Measurements from ENCODE around the gene CAD. TPM values are rescaled to one million over a fixed set of nuclear protein-coding genes. Genes with fewer than 3 reads are reported as not detected.

The CAD gene
- total and polyA plus RNA-seq, 10 of the 15 experiments (the other 5 are each of a cell fraction or from before 2014, with no cell fraction given), result 7.6 to 119 (median 50.7) TPM

GRCh38 chr2:27206346-27206745 lies 10.8 kb upstream of the CAD start:
- ATAC-seq (no peak), FAIRE-seq (no peak), DNase-seq (ENCODE audit: low read depth, low spot score) (no peak)
- 87% methylated on average over 6 of the region's 6 CpGs for WGBS (ENCODE audit: insufficient coverage, insufficient replicate concordance, low lambda C conversion rate, missing lambda C conversion rate)
- intact Hi-C loops (cut with micrococcal nuclease; ENCODE audit: unreplicated experiment), result no loop called here
- Histone ChIP-seq H3K4me1 (ENCODE audit: control insufficient read depth, insufficient read depth, low read length) (peaks cover 7% of the 10 kb centered on the region), H3K9me3 (replicated peaks; ENCODE audit: control insufficient read depth, insufficient read depth, low read length) (no peaks in the 10 kb centered on the region), H3K79me2 (ENCODE audit: control insufficient read depth, insufficient read depth, low read length) (peaks cover 37% of the 10 kb centered on the region), H3K4me3 (no peak overlapping the region), H2AFZ (ENCODE audit: control insufficient read depth, low read depth, low read length) (no peak overlapping the region), H3K27me3 (replicated peaks in 1 of 2; ENCODE audit: control insufficient read depth in 2 of 2, insufficient read depth in 2 of 2, low read length in 1 of 2) (no peaks in the 10 kb centered on the region), H3K36me3 (ENCODE audit: control insufficient read depth in 2 of 2, insufficient read depth in 2 of 2, low read length in 1 of 2) (peaks cover 17 to 26% of the 10 kb centered on the region in 2 experiments), H3K9ac (ENCODE audit: control insufficient read depth, insufficient read depth, low read length) (no peak overlapping the region), H3K4me2 (ENCODE audit: control insufficient read depth, insufficient read depth) (peak overlapping the region; percentile 21), H4K20me1 (ENCODE audit: control insufficient read depth, insufficient read depth) (no peaks in the 10 kb centered on the region), H3K27ac (ENCODE audit: control insufficient read depth, insufficient read depth) (no peak overlapping the region)
- in situ Hi-C loops (cut with MboI), result no loop called here
- no TSS peak for BruUV-seq (replicated peaks)
- no peak for TF ChIP-seq TAF1 (IDR thresholded peaks at IDR 0.05; ENCODE audit: borderline replicate concordance, low read depth, low read length)
- no peak for TF ChIP-seq E2F8 (IDR thresholded peaks at IDR 0.05; ENCODE audit: low read depth, partially characterized antibody)
- ChIA-PET RAD21 (ENCODE audit: unreplicated experiment) (no interaction called here), CTCF (no interaction called here), SMC1A (ENCODE audit: uncharacterized antibody, unreplicated experiment) (no interaction called here), POLR2A (no interaction called here)

GRCh38 chr2:27208486-27209050 lies 8.6 kb upstream of the CAD start:
- ChIA-PET SMC1A (ENCODE audit: uncharacterized antibody, unreplicated experiment) (no interaction called here), RAD21 (ENCODE audit: unreplicated experiment) (interaction anchor here (1.1 kb wide), 1 partner anchor 70 kb away, joined by 3 read pairs; no protein-coding TSS in a partner anchor), CTCF (interaction anchor here (1.2 to 1.6 kb wide), 2 partner anchors 14 to 158 kb away, joined by 3 read pairs; no protein-coding TSS in a partner anchor), POLR2A (interaction anchor here (0.5 kb wide), 1 partner anchor 13 kb away, joined by 3 read pairs; no protein-coding TSS in a partner anchor)
- Histone ChIP-seq H3K79me2 (ENCODE audit: control insufficient read depth, insufficient read depth, low read length) (peaks cover 52% of the 10 kb centered on the region), H3K4me2 (ENCODE audit: control insufficient read depth, insufficient read depth) (peak overlapping the region; percentile 12), H3K27ac (ENCODE audit: control insufficient read depth, insufficient read depth) (peak overlapping the region; percentile 60), H3K27me3 (replicated peaks in 1 of 2; ENCODE audit: control insufficient read depth in 2 of 2, insufficient read depth in 2 of 2, low read length in 1 of 2) (no peaks in the 10 kb centered on the region), H4K20me1 (ENCODE audit: control insufficient read depth, insufficient read depth) (no peaks in the 10 kb centered on the region), H3K4me3 (peak overlapping the region; percentile 29; the same call in 1 of the 2 replicates), H3K36me3 (ENCODE audit: control insufficient read depth in 2 of 2, insufficient read depth in 2 of 2, low read length in 1 of 2) (peaks cover 13 to 22% of the 10 kb centered on the region in 2 experiments), H2AFZ (ENCODE audit: control insufficient read depth, low read depth, low read length) (no peak overlapping the region), H3K4me1 (ENCODE audit: control insufficient read depth, insufficient read depth, low read length) (peaks cover 7% of the 10 kb centered on the region), H3K9me3 (replicated peaks; ENCODE audit: control insufficient read depth, insufficient read depth, low read length) (no peaks in the 10 kb centered on the region), H3K9ac (ENCODE audit: control insufficient read depth, insufficient read depth, low read length) (peak overlapping the region; percentile 25)
- DNase-seq (ENCODE audit: low read depth, low spot score) (no peak), FAIRE-seq (no peak), ATAC-seq (no peak)
- 91% methylated on average over 4 of the region's 4 CpGs for WGBS (ENCODE audit: insufficient coverage, insufficient replicate concordance, low lambda C conversion rate, missing lambda C conversion rate)
- intact Hi-C loops (cut with micrococcal nuclease; ENCODE audit: unreplicated experiment), result no loop called here
- in situ Hi-C loops (cut with MboI), result no loop called here
- BruUV-seq (replicated peaks), result TSS peak; percentile 33
- TF ChIP-seq CHD1 (IDR thresholded peaks at IDR 0.05; ENCODE audit: low read depth, low read length), result no peak
- TF ChIP-seq ZBTB40 (IDR thresholded peaks at IDR 0.05; ENCODE audit: borderline replicate concordance), result no peak
- TF ChIP-seq CREM (IDR thresholded peaks at IDR 0.05; ENCODE audit: low read depth), result no peak

Measured in GM12878 (cell line).